Glutamatergic neuron (in vitro differentiated cells): ENCODE results near the gene EPN2. TPM values are rescaled to one million over a fixed set of nuclear protein-coding genes. Genes with fewer than 3 reads are reported as not detected.

ENCODE experiments used
- DNase-seq: peaks from one replicate; pipeline ENCODE4 v3.0.0; 2022
- H3K27ac Mint-ChIP-seq: one replicate; pipeline ENCODE4 v1.8.0; 2020; ENCODE audit warnings: mild to moderate bottlenecking, mixed read lengths, inconsistent platforms; ENCODE audit not compliant: unreplicated experiment
- H3K27me3 Mint-ChIP-seq: one replicate; pipeline ENCODE4 v1.8.0; 2020; ENCODE audit warnings: mild to moderate bottlenecking, moderate library complexity, mixed read lengths, inconsistent platforms; ENCODE audit not compliant: unreplicated experiment
- H3K36me3 Mint-ChIP-seq: one replicate; pipeline ENCODE4 v1.8.0; 2020; ENCODE audit warnings: mild to moderate bottlenecking, mixed read lengths, inconsistent platforms; ENCODE audit not compliant: unreplicated experiment
- H3K4me1 Mint-ChIP-seq: one replicate; pipeline ENCODE4 v1.8.0; 2020; ENCODE audit warnings: mild to moderate bottlenecking, low read depth, mixed read lengths, inconsistent platforms; ENCODE audit not compliant: unreplicated experiment
- H3K4me3 Mint-ChIP-seq: one replicate; pipeline ENCODE4 v1.8.0; 2020; ENCODE audit warnings: mild to moderate bottlenecking, mixed read lengths, inconsistent platforms; ENCODE audit not compliant: unreplicated experiment
- H3K9me3 Mint-ChIP-seq: one replicate; pipeline ENCODE4 v1.8.0; 2020; ENCODE audit warnings: mild to moderate bottlenecking, moderate library complexity, mixed read lengths, inconsistent platforms; ENCODE audit not compliant: unreplicated experiment
- total RNA-seq: library from RNA; stranded (reverse); fragmentation: NEBNext Ultra II Directional; extraction: Animal tissue kit (Norgen Biotek cat#: 25700); gene quantifications from one replicate; pipeline ENCODE4 v1.2.1, GENCODE V29; 2021; ENCODE audit not compliant: unreplicated experiment
- TF ChIP-seq, protein P1 (sequence below): fragments of 200-600 bp; sonication (generic); IDR thresholded peaks from one replicate; pipeline ENCODE4 v1.5.0; 2021; ENCODE audit not compliant: partially characterized antibody, unreplicated experiment

The EPN2 gene
- total RNA-seq, 1 donor from 2014 or later, result 45.2 TPM

DNA sequence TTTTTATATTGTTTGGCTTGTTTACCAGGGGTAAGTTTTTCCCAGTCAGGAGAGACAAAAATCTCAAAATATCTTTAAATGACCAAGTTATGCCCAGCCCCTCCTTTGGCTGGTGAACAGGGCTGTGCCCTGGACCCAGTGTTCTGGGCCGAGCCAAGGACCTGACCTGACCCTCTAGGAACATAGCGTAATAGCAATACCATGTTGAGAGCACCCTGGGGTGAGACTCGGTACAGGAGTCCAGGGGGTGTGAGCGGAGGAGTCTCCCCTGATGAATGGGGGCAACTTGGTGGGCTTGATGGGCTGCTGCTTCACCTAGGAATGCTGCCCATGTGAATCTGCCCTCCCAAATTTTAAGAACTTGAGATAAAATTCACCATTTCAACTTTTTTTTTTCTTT is 77.9 kb downstream of the EPN2 start:
- Mint-ChIP-seq H3K9me3 (peaks cover 10% of the 10 kb centered on the region), H3K36me3 (no peaks in the 10 kb centered on the region), H3K27ac (no peak overlapping the region), H3K4me1 (peaks cover 8% of the 10 kb centered on the region), H3K27me3 (no peaks in the 10 kb centered on the region), H3K4me3 (no peak overlapping the region)
- DNase-seq, result no peak
- TF ChIP-seq, protein P1, sequence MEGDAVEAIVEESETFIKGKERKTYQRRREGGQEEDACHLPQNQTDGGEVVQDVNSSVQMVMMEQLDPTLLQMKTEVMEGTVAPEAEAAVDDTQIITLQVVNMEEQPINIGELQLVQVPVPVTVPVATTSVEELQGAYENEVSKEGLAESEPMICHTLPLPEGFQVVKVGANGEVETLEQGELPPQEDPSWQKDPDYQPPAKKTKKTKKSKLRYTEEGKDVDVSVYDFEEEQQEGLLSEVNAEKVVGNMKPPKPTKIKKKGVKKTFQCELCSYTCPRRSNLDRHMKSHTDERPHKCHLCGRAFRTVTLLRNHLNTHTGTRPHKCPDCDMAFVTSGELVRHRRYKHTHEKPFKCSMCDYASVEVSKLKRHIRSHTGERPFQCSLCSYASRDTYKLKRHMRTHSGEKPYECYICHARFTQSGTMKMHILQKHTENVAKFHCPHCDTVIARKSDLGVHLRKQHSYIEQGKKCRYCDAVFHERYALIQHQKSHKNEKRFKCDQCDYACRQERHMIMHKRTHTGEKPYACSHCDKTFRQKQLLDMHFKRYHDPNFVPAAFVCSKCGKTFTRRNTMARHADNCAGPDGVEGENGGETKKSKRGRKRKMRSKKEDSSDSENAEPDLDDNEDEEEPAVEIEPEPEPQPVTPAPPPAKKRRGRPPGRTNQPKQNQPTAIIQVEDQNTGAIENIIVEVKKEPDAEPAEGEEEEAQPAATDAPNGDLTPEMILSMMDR, result no peak

DNA sequence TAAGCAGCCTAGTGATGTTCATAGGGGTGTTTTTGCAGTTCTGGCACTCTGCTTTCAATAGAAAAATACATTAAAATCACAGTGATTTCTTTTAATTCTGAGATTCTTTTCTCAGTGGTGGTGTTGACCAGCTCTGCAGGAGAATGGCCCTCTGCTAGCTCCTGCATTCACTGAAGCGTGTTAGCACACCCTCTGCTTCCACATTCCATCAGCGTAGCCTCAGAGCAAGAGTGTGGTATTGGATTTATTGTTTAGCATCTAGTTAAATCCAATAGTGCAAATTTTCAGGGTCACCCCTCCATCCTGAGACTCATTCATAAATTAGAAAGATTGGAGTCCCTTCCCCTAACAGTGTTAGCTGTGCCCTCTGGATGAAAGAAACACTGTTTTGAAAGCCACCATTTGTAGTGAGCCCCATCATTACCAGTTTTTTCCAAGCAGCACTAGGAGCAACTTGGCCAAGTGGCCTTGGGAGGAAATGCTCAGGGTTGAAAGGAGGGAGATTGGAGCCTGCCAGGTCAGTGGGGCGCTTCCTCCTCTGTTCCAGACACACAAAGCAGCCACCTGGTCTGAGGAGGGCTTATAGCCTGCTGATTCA is 79.7 kb downstream of the EPN2 start:
- Mint-ChIP-seq H3K4me3 (no peak overlapping the region), H3K9me3 (peaks cover 10% of the 10 kb centered on the region), H3K4me1 (peaks cover 8% of the 10 kb centered on the region), H3K27ac (no peak overlapping the region), H3K36me3 (no peaks in the 10 kb centered on the region), H3K27me3 (peaks cover 5% of the 10 kb centered on the region)
- DNase-seq, result no peak
- TF ChIP-seq, protein P1, result no peak

DNA sequence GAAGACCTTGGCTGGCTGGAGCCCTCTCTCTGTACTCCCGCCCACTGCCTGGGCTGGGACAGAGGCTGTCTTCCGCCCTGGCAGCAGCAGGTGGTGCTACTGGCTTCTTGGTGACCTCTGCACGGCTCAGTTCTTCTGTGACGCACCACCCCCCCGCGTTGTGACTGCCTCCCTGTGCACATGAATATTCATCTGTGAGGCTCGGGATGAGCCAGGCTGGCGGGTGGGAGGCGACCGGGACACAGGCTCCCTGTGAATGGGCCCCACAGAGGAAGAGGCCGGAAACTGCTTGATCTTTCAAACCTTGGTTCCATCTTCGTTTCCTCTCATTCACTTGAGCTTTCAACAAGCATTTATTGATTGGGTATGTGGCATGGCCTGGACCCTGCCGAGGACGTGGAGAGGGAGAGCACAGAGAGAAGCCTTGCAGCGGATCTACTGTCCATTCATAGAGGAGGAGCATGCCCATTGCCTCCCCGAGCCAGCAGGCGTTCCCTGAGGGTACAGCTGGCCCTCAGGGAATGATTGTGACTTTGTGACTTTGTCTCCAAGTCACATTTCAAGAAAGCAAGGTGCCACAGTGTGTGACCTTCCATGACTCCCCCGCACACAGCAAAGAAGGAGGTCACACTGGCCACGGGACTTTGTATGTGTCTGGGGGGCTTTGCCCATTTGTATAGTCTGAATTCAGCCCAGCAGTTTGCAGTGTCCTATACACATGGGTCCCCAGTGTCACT is 80.4 kb downstream of the EPN2 start:
- peak overlapping the region; percentile 42 for H3K4me3 Mint-ChIP-seq
- no peaks in the 10 kb centered on the region for H3K36me3 Mint-ChIP-seq
- H3K27ac Mint-ChIP-seq, result peak overlapping the region; percentile 66
- TF ChIP-seq, protein P1, result no peak
- peaks cover 8% of the 10 kb centered on the region for H3K4me1 Mint-ChIP-seq
- peak; percentile 75 for DNase-seq
- peaks cover 5% of the 10 kb centered on the region for H3K27me3 Mint-ChIP-seq
- H3K9me3 Mint-ChIP-seq, result peaks cover 12% of the 10 kb centered on the region

DNA sequence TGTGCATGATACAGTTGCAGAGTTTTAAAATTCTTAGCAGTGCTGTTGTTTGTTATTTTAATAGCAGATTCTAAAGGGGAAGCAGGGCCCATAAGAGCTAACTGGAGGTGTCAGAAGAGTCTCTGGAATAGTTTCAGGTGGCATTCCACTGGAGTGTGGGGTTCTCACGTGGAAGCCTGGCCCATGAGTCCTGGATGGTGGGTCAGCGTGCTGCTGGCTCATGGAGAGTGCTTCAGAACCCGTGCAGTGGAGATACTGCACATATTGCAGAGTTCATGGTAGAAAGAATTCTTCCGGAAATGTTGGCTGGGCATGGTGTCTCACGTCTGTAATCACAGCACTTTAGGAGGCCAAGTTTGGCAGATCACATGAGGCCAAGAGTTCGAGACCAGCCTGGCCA is 81.4 kb downstream of the EPN2 start:
- no peak for DNase-seq
- Mint-ChIP-seq H3K9me3 (peaks cover 12% of the 10 kb centered on the region), H3K27ac (no peak overlapping the region), H3K27me3 (peaks cover 5% of the 10 kb centered on the region), H3K4me1 (peaks cover 8% of the 10 kb centered on the region), H3K4me3 (no peak overlapping the region), H3K36me3 (no peaks in the 10 kb centered on the region)
- TF ChIP-seq, protein P1, result no peak
